DND-41 (cell line): ENCODE data around the gene SERGEF.

Experiments
- CTCF ChIP-seq: IDR thresholded peaks from 2 replicates; pipeline ENCODE4 v1.5.1; 2012; ENCODE audit warnings: borderline replicate concordance, low read length, moderate library complexity, mild to moderate bottlenecking; ENCODE audit not compliant: poor library complexity, severe bottlenecking; ENCODE audit errors: extremely low read depth
- EZH2 ChIP-seq: IDR thresholded peaks from 3 replicates; pipeline ENCODE4 v1.6.1; 2012; ENCODE audit warnings: borderline replicate concordance, low read depth, mild to moderate bottlenecking, moderate library complexity, low read length, inconsistent platforms; ENCODE audit not compliant: severe bottlenecking

GRCh38 chr11:17753641-17754040 is 259.2 kb downstream of the SERGEF start:
- no peak for TF ChIP-seq CTCF
- TF ChIP-seq EZH2 = no peak
